OCI-LY1 (cell line): ENCODE results near the gene TRUB2.

Source experiments
- CTCF ChIP-seq: fragments of 200-600 bp; sonication (generic), shearing (Covaris generic); IDR thresholded peaks from 2 replicates; pipeline ENCODE4 v1.5.1; 2017; ENCODE audit warnings: mild to moderate bottlenecking, antibody characterized with exemption, low read length, moderate library complexity, mixed read lengths
- EZH2 ChIP-seq: fragments of 200-600 bp; sonication (generic), shearing (Covaris generic); IDR thresholded peaks from 2 replicates; pipeline ENCODE4 v1.8.0; 2017; ENCODE audit warnings: borderline replicate concordance, mixed run types, mild to moderate bottlenecking, antibody characterized with exemption, low read length, moderate library complexity, mixed read lengths

- TF ChIP-seq CTCF (no peak), EZH2 (no peak)
These were observed 12.9 kb upstream of the TRUB2 start for GRCh38 chr9:128335161-128335560.
